ENCODE measurements around the gene SYNE3. TPM values are rescaled to one million over a fixed set of nuclear protein-coding genes. Genes with fewer than 3 reads are reported as not detected.

SYNE3 gene
- total and polyA plus RNA-seq, 2 donors (not counting 1 experiment from before 2014, with no cell fraction given): 4.9 to 24.1 TPM

DNA sequence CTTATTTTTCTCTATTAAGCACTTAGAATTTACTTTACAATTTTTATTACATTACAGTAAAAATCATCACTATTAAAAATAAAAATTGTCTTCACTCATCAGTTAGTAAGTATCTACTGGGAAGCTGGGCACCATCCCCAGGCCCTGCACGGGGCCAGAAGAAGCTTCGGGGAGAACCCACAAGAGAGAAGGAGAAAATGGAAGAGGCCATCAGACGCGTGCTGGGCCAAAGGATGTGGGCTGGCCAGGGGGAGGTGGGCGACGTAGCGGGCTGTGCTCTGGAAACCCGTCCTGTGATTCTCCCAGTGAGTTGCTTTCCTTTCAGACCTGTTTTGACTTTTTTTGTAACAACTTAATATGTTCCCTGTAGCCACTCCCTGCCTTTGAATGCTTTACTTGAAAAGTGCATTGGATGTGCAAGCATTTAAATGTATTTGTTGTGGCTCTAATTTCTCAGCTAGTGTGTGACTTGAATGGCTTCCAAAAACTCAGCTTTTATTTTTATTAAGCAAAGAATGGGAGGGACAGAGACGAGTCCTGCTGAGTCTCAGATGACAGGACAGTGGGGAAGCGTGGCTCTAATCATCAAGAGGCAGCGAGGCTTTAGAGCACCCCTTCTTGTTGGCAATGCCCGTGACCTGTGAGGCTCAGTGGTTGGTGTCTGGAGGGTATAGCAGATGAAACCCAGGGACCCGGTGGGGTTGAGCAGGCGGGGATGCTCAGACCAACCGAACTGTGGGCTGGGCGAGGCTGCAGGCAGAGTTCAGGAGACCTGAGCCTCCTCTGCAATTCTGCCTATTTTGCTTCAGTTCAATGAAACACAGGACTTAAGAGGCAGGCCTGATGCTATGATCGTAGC is 38.8 kb downstream of the SYNE3 start:
- peaks cover 15% of the 10 kb centered on the region for H3K4me1 ChIP-seq (ENCODE audit: control insufficient read depth, extremely low read depth, insufficient read depth, low read length)

DNA sequence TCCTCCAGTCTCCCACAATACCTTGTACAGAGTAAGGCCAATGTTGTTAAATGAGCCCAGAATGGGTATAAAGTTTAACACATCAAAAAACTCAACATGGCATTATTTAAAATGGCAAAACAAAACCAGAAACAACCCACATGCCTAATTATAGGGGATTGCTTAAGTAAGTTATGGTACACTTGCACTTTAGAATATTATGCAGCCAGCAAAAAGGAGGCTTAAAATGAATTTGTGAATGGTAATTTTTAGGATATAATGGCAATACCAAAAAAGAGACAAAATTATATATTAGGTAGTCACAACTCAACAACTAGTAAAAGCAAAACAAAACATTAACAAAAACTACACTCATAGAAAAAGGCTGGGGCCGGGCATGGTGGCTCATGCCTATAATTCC is 39.7 kb downstream of the SYNE3 start:
- no peak for DNase-seq (ENCODE audit: low read depth in 2 of 2)
- no peak overlapping the region for H3K4me3 ChIP-seq (replicated peaks in 1 of 4; ENCODE audit: control extremely low read depth in 1 of 4, insufficient read depth in 1 of 4, low read depth in 3 of 4, low read length in 4 of 4)
- peaks cover 15% of the 10 kb centered on the region for H3K4me1 ChIP-seq (ENCODE audit: control insufficient read depth, extremely low read depth, insufficient read depth, low read length)
- no peaks in the 10 kb centered on the region for H3K9me3 ChIP-seq (ENCODE audit: control insufficient read depth, insufficient read depth, low read depth, low read length)
- TF ChIP-seq, protein P1, sequence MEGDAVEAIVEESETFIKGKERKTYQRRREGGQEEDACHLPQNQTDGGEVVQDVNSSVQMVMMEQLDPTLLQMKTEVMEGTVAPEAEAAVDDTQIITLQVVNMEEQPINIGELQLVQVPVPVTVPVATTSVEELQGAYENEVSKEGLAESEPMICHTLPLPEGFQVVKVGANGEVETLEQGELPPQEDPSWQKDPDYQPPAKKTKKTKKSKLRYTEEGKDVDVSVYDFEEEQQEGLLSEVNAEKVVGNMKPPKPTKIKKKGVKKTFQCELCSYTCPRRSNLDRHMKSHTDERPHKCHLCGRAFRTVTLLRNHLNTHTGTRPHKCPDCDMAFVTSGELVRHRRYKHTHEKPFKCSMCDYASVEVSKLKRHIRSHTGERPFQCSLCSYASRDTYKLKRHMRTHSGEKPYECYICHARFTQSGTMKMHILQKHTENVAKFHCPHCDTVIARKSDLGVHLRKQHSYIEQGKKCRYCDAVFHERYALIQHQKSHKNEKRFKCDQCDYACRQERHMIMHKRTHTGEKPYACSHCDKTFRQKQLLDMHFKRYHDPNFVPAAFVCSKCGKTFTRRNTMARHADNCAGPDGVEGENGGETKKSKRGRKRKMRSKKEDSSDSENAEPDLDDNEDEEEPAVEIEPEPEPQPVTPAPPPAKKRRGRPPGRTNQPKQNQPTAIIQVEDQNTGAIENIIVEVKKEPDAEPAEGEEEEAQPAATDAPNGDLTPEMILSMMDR (conservative IDR thresholded peaks at IDR 0.05 in 1 of 2, IDR thresholded peaks at IDR 0.05 in 1 of 2; ENCODE audit: low read depth in 1 of 2, low read length in 2 of 2): no peak
- TF ChIP-seq EZH2 (IDR thresholded peaks at IDR 0.05; ENCODE audit: low read length, missing control alignments): no peak
- H3K27me3 ChIP-seq (ENCODE audit: control insufficient read depth, insufficient read depth, low read length): no peaks in the 10 kb centered on the region
- no peak overlapping the region for H2AFZ ChIP-seq (ENCODE audit: low read length)
- H3K27ac ChIP-seq (ENCODE audit: insufficient read depth, low read length): no peak overlapping the region
- peaks cover 8% of the 10 kb centered on the region for H3K36me3 ChIP-seq (ENCODE audit: control insufficient read depth, insufficient read depth, low read length)
- peaks cover 5% of the 10 kb centered on the region for H3K79me2 ChIP-seq (ENCODE audit: control insufficient read depth, insufficient read depth, low read length)
- no peak overlapping the region for H3K4me2 ChIP-seq (ENCODE audit: extremely low read depth, insufficient read depth, low read length)
- H4K20me1 ChIP-seq (ENCODE audit: control insufficient read depth, extremely low read depth, insufficient read depth, low read length): no peaks in the 10 kb centered on the region
- no peak overlapping the region for H3K9ac ChIP-seq (ENCODE audit: insufficient read depth, low read length)

More for the DNA sequence above, 38.8 kb downstream of the SYNE3 start:
- Histone ChIP-seq H3K27ac (ENCODE audit: insufficient read depth, low read length) (no peak overlapping the region), H4K20me1 (ENCODE audit: control insufficient read depth, extremely low read depth, insufficient read depth, low read length) (no peaks in the 10 kb centered on the region), H3K36me3 (ENCODE audit: control insufficient read depth, insufficient read depth, low read length) (peaks cover 8% of the 10 kb centered on the region), H3K9me3 (ENCODE audit: control insufficient read depth, insufficient read depth, low read depth, low read length) (no peaks in the 10 kb centered on the region), H2AFZ (ENCODE audit: low read length) (no peak overlapping the region), H3K9ac (ENCODE audit: insufficient read depth, low read length) (no peak overlapping the region), H3K27me3 (ENCODE audit: control insufficient read depth, insufficient read depth, low read length) (no peaks in the 10 kb centered on the region), H3K79me2 (ENCODE audit: control insufficient read depth, insufficient read depth, low read length) (peaks cover 7% of the 10 kb centered on the region), H3K4me2 (ENCODE audit: extremely low read depth, insufficient read depth, low read length) (no peak overlapping the region), H3K4me3 (replicated peaks in 1 of 4; ENCODE audit: control extremely low read depth in 1 of 4, insufficient read depth in 1 of 4, low read depth in 3 of 4, low read length in 4 of 4) (no peak overlapping the region)
- no peak for TF ChIP-seq EZH2 (IDR thresholded peaks at IDR 0.05; ENCODE audit: low read length, missing control alignments)
- DNase-seq (ENCODE audit: low read depth in 2 of 2): no peak

DNA sequence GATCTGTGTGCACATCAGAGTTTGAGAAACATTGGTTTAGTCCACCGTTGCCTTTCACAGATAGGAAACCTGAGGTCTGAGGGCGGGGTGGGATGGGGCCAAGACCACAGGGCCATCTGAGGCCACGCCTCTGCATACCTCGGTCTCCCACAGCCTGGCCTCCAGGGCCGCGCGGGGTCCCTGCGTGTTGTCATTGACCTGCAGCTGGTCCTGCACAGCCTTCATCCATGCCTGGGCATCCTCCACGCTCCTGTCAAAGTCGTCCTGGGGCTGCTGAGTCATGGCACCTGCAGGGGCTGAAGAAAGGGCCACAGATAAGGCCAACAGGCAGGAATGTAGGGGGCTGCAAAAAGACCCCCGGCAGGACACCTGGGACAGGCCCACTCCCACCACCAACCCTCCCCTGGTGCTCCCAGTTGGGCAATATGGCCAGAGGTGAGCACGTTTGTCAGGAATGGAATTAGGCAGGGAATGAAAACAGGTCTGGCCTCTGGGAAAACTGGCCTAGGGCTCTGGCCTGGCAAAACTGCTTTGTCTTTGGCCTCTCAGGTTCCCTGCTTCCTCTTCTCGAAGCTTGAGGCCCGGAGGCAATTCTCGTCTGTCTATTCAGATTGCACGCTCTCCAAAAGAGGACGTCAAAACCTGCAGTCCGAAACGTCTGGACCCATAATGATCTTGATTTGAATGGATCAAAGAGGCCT is 40.8 kb downstream of the SYNE3 start:
- H3K27me3 ChIP-seq (ENCODE audit: control insufficient read depth, insufficient read depth, low read length): no peaks in the 10 kb centered on the region
- DNase-seq (ENCODE audit: low read depth in 2 of 2): no peak
- no peak overlapping the region for H3K9ac ChIP-seq (ENCODE audit: insufficient read depth, low read length)
- H3K27ac ChIP-seq (ENCODE audit: insufficient read depth, low read length): no peak overlapping the region
- H2AFZ ChIP-seq (ENCODE audit: low read length): no peak overlapping the region
- no peak overlapping the region for H3K4me2 ChIP-seq (ENCODE audit: extremely low read depth, insufficient read depth, low read length)
- H3K4me1 ChIP-seq (ENCODE audit: control insufficient read depth, extremely low read depth, insufficient read depth, low read length): peaks cover 12% of the 10 kb centered on the region
- TF ChIP-seq, protein P1 (conservative IDR thresholded peaks at IDR 0.05 in 1 of 2, IDR thresholded peaks at IDR 0.05 in 1 of 2; ENCODE audit: low read depth in 1 of 2, low read length in 2 of 2): no peak
- no peak for TF ChIP-seq EZH2 (IDR thresholded peaks at IDR 0.05; ENCODE audit: low read length, missing control alignments)
- no peaks in the 10 kb centered on the region for H3K9me3 ChIP-seq (ENCODE audit: control insufficient read depth, insufficient read depth, low read depth, low read length)
- no peaks in the 10 kb centered on the region for H4K20me1 ChIP-seq (ENCODE audit: control insufficient read depth, extremely low read depth, insufficient read depth, low read length)
- H3K79me2 ChIP-seq (ENCODE audit: control insufficient read depth, insufficient read depth, low read length): peaks cover 5% of the 10 kb centered on the region
- H3K36me3 ChIP-seq (ENCODE audit: control insufficient read depth, insufficient read depth, low read length): peaks cover 10% of the 10 kb centered on the region
- no peak overlapping the region for H3K4me3 ChIP-seq (replicated peaks in 1 of 4; ENCODE audit: control extremely low read depth in 1 of 4, insufficient read depth in 1 of 4, low read depth in 3 of 4, low read length in 4 of 4)
